GM23248 (cell line): ENCODE results near the gene CAAP1.

Experiments used
- EZH2 ChIP-seq: fragments of 200-600 bp; sonication (generic); IDR thresholded peaks from 2 replicates; pipeline ENCODE4 v1.6.1; 2018; ENCODE audit warnings: antibody characterized with exemption, mild to moderate bottlenecking; ENCODE audit not compliant: insufficient read depth, poor library complexity, severe bottlenecking
- EZH2phosphoT487 ChIP-seq: fragments of 200-600 bp; sonication (generic); IDR thresholded peaks from 2 replicates; pipeline ENCODE4 v1.6.1; 2018; ENCODE audit warnings: antibody characterized with exemption, moderate library complexity, mild to moderate bottlenecking, low read depth; ENCODE audit not compliant: insufficient read depth

GRCh38 chr9:26802921-26803320 lies 89.7 kb downstream of the CAAP1 start:
- TF ChIP-seq EZH2phosphoT487 (no peak), EZH2 (no peak)
